ENCODE results near the gene C1GALT1.
"Not testable (repeated sequence)": the region's sequence is repeated elsewhere in the genome, so short reads cannot be mapped to it uniquely, and the experiment has no call there.

C1GALT1 gene

DNA sequence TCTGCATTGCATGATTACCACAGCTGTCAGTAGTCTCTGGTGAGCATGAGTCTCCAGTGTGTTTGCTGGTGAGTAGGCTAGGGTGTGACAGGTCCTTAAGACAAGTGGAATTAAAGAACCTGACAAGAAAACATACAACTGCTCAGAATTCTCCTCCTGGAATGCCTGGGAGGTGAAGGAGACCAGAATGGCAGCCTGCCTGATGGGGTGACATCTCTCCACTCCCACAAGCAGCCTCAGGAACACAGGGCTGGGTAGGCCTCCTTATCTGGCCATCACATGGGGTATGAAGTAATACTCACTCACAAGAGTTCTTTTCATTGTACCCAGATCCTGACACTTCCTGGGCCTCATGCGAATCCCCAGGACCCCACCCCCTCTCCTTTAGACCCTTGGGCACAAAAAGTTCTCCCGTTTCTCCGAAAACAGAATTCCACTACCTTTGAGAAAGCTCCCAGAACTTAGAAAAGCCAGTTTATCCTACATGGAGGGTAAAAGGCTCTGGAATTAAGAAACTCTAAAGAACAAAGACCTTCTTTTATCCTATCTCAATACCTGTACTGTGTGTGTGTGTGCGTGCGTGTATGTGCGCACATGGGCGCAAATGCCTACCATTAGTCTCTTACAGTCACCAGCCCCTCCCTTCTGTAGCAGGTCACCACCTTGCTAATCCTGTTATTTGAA lies 33.4 kb upstream of the C1GALT1 start:
- TF ChIP-seq, protein P1, sequence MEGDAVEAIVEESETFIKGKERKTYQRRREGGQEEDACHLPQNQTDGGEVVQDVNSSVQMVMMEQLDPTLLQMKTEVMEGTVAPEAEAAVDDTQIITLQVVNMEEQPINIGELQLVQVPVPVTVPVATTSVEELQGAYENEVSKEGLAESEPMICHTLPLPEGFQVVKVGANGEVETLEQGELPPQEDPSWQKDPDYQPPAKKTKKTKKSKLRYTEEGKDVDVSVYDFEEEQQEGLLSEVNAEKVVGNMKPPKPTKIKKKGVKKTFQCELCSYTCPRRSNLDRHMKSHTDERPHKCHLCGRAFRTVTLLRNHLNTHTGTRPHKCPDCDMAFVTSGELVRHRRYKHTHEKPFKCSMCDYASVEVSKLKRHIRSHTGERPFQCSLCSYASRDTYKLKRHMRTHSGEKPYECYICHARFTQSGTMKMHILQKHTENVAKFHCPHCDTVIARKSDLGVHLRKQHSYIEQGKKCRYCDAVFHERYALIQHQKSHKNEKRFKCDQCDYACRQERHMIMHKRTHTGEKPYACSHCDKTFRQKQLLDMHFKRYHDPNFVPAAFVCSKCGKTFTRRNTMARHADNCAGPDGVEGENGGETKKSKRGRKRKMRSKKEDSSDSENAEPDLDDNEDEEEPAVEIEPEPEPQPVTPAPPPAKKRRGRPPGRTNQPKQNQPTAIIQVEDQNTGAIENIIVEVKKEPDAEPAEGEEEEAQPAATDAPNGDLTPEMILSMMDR (conservative IDR thresholded peaks at IDR 0.05): no peak
- H3K27ac ChIP-seq: no peak overlapping the region

DNA sequence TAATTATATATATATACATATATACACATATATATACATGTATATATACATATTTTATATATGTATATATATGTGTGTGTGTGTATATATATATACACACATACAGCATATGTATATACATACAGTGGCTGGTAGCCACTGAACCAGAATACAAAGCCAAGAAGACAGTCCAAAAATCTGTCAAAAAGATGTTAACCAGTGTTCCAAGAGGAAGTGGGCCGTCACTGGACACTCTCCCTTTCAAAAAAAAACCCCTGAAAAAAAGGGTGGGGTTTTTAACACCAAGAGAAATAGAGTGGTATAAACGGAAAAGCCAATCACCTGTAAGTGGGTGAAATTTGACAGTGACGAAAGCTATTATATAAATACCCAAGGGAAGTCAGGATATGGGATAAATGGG lies 31.1 kb upstream of the C1GALT1 start:
- TF ChIP-seq, protein P1 (conservative IDR thresholded peaks at IDR 0.05): no peak

DNA sequence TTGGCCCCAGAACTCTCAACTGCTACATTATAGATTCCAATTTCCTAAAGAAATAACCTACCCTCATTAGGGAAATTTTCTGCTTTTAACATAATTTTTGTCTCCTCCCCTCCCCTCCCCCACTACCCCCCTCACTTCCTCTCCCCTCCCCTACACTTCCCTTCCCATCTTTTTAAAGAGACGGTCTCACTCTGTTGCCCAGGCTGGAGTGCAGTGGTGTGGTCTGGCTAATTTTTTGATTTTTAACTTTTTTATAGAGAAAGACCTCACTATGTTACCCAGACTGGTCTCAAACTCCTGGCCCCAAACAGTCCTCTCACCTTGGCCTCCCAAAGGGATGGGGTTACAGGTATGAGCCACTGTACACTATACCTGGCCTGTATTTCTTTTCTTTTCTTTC lies 30.5 kb upstream of the C1GALT1 start:
- H3K27ac ChIP-seq: no peak overlapping the region
- TF ChIP-seq, protein P1 (conservative IDR thresholded peaks at IDR 0.05): no peak

More for the DNA sequence above, 31.1 kb upstream of the C1GALT1 start:
- H3K27ac ChIP-seq: no peak overlapping the region

DNA sequence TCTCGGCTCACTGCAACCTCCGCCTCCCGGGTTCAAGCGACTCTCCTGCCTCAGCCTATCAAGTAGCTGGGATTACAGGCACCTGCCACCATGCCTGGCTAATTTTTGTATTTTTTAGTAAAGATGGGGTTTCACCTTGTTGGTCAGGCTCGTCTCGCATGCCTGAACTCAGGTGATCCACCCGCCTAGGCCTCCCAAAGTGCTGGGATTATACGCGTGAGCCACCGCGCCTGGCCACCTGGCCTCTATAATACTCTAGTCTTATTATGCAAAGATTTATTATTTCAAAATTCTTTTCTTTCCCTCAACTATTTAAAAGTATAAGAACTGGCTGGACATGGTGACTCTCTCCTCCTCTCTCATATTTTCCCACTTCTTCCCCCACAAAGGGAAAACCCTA lies 30.0 kb upstream of the C1GALT1 start:
- TF ChIP-seq, protein P1 (conservative IDR thresholded peaks at IDR 0.05): no peak
- H3K27ac ChIP-seq: no peak overlapping the region

DNA sequence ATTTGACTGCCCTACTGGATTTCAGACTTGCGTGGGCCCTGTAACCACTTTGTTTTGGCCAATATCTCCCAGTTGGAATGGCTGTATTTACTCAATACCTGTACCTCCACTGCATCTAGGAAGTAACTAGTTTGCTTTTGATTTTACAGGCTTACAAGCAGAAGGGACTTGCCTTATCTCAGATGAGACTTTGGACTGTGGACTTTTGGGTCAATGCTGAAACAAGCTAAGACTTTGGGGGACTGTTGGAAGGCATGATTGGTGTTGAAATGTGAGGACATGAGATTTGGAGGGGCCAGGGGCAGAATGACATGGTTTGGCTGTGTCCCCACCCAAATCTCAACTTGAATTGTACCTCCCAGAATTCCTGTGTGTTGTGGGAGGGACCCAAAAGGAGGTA lies 28.0 kb upstream of the C1GALT1 start:
- H3K27ac ChIP-seq: not testable (repeated sequence)

DNA sequence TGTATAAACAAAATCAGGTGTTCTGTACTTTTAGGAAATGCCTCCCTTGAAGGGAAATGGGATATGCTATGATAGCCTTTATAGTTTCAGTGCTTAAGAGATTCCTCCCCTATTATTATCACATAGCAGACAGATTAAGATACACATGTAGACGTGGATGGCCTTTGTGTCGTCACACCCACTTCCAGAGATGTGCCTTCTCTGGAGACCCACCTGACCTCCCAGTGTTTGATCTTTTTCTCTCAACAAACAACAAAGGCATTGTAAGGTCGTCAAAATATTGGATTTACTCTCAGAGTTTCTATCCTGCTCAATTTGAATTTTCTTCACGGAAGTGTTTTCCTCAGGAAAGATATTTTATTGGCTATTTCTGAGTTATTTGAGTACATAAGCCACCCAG lies 25.7 kb upstream of the C1GALT1 start:
- TF ChIP-seq, protein P1 (conservative IDR thresholded peaks at IDR 0.05): no peak
- H3K27ac ChIP-seq: no peak overlapping the region

DNA sequence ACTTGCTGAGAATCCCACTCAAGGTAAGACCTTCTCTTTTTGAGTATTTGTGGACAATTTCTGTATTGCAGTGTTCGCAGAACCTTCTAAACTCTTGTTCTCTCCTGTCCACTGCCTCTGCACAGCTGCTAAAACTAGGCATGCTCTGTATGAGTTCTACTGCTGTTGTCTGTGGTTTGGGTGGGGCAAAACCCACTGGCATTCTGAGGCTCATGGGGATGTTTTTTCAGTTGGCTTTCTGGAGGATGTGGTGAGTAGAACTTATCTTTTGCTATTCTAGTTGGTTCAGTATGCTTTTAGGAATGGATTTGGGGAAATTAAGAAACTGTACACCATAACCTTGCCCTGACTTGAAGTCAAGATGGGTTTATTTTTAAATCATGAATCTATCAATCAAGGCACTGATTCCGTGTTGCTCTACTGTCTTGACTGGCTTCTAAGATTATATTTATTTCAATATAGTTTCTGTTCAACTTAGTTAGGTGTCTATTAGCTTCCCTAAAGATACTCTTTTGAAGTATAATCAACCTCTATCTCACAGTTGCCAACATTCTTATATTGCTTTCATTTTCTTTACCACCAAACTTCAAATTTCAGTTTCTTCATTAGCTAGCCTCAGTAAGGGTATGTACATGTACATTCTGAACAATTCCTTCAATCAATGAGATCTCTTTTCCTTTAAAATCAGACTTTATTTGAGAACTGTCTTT lies 25.0 kb upstream of the C1GALT1 start:
- TF ChIP-seq, protein P1 (conservative IDR thresholded peaks at IDR 0.05): no peak
- H3K27ac ChIP-seq: no peak overlapping the region

DNA sequence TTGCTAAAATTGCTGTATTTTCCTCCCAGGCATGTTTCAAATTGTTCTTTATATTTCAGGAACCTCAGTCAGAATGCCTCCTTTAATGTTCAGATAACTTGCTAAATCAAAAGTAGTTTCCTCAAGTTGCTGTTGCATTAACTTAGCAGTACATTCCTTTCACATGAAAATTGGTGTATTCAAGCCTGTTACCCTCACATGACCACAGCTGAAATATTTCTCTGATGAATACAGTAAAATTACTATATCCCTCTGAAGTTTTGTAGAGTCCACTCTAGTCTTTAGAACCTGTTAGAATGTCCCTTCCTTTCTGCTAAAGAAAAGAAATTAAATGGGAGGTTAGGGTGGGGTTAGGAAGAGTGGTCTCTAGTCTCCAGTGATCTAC lies 24.5 kb upstream of the C1GALT1 start:
- no peak overlapping the region for H3K27ac ChIP-seq
- TF ChIP-seq, protein P1 (conservative IDR thresholded peaks at IDR 0.05): no peak

Data from VCaP (cell line).